ENCODE measurements around the gene TMA16.
"Not testable (repeated sequence)": the region's sequence is repeated elsewhere in the genome, so short reads cannot be mapped to it uniquely, and the experiment has no call there.

Gene TMA16

GRCh38 chr4:163494360-163495241 is at the start of gene TMA16:
Gene TMA16 (plus strand): TSS chr4:163494690. CDS start chr4:163494802, 112 bp downstream.
- DNase-seq (ENCODE audit: low read depth), result peak; percentile 59

GRCh38 chr4:163447023-163447422 is 47.5 kb upstream of the TMA16 start:
- DNase-seq (ENCODE audit: low read depth), result not testable (repeated sequence)

GRCh38 chr4:163447481-163447880 is 47.0 kb upstream of the TMA16 start:
- DNase-seq (ENCODE audit: low read depth), result no peak

- DNase-seq (ENCODE audit: low read depth), result no peak
Measured at GRCh38 chr4:163448540-163449203, 45.8 kb upstream of the TMA16 start.

- DNase-seq (ENCODE audit: low read depth), result no peak
Measured at GRCh38 chr4:163462556-163462955, 31.9 kb upstream of the TMA16 start.

DNA sequence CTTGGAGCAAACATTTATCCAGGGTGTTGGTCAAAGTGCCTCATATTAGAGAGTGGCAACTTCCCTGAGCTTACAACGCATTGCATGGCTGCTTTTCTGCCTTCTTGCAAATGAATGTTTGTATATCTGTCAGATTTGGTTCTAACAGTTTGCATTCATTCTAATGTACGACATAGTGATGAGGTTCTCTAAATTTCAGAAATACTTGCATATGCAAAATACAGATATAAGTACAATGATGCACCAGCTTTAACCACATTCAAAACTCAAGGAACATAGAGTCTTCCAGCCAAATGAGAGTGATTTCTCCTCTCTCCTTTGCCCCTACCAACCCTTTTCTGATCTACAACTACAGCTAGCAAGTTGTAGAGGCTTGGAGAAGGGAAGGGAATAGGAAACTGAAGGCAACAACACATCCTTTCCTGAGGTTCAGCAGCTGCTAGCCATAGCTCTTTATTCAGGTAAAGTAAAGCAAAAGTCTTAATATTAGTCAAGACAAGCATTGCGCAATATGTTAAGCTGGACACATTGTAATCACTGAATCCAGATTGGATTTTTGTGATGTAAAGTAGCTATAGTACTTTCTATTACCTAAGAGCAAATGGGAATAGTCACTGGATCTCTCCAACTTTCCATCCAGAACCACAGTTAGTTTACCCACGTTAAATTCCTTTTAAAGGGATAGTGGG is 27.3 kb upstream of the TMA16 start:
- DNase-seq (ENCODE audit: low read depth), result no peak

DNA sequence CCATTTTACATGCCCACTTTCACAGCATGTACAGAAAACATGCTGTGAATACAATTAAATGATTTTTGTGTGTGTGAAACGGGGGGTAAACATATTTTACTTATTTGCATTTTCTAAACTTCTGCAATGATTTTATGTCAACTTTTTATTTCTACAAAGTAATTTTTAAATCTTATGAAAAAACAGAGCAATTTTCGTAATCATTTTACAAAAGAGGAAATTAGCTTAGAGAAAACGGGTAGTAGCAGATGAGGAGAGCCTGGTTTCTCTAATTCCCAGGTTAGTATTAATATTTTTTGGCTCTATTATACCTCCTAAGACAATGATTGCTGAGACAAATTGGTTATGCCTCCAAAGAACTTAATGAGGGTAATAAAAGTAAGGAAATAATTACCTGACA is 24.1 kb upstream of the TMA16 start:
- no peak for DNase-seq (ENCODE audit: low read depth)

GRCh38 chr4:163473130-163473529 is 21.4 kb upstream of the TMA16 start:
- no peak for DNase-seq (ENCODE audit: low read depth)

- DNase-seq (ENCODE audit: low read depth), result no peak
Measured at GRCh38 chr4:163473576-163473975, 20.9 kb upstream of the TMA16 start, which contains the start of gene TKTL2. Gene TKTL2 (minus strand): TSS chr4:163473754. CDS start chr4:163473734, 20 bp downstream.

DNA sequence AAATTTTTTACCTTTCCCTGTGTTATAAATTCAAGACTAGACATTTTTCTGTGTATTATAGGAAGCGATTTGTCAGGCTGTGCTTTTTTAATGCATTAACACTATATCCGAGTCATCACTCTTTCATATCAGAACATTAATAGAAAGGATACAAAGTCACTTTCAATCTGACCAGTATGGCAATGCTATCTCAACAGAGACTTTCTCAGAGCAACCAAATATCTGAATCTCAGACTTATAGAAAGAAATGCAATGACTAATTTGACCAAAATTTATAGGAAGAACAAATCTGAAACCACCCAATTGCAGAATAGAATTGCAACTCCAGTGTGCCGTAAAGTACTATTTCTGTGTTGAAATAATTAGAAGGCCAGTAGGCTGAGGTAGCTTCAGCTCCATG is 20.5 kb upstream of the TMA16 start:
- no peak for DNase-seq (ENCODE audit: low read depth)

- DNase-seq (ENCODE audit: low read depth), result no peak
Measured at GRCh38 chr4:163476761-163477438, 17.6 kb upstream of the TMA16 start.

DNA sequence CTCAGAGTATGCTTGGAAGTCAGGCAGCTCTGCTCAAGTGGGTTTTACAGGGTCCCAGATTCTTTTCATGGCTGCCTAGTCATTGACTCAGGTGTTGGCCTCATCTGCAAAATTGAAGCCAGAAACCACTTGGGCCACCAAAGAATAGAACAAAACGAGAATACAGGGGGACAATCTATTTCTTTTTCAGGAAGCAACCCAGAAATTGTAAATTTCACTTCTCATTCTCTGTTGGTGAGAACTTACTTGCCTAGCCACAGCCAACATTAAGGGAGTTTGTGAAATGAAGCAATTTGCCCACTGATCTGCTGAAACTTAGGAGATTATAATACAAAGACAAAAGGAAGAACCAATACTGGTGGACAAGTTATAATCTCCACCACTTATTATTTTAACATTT is 12.3 kb upstream of the TMA16 start:
- no peak for DNase-seq (ENCODE audit: low read depth)

DNA sequence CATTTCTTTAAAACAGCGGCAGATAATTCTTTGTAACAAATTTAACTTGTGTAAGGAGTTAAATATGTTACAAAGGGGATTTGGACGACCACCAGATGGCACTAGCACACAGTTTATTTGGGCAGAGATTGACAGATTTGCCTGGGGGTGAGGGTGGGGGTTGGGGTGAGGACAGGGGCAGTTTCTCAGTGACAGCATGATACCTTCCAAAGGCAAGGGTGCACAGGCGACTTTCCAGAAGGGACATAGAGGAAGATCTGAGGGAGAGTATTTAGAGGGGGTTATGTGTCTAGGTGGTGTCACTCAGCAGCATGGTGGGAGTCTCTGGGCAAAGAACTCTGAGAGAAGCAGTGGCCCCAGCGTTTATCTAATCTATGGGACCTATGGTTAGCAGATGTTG is 9.6 kb upstream of the TMA16 start:
- peak; percentile 16 for DNase-seq (ENCODE audit: low read depth)

GRCh38 chr4:163485589-163485988 is 8.9 kb upstream of the TMA16 start:
- DNase-seq (ENCODE audit: low read depth), result no peak

DNA sequence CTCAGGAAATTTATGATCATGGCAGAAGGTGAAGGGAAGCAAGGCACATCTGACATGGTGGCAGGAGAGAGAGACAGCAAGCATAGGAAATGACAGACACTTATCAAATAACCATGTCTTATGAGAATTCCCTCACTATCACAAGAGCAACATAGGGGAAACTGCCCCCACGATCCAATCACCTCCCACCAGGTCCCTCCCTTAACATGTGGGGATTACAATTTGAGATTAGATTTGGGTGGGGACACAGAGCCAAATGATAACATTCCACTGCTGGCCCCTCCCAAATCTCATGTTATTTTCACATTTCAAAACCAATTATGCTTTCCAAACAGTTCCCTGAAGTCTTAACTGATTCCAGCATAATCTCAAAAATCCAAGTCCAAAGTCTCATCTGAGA is 8.2 kb upstream of the TMA16 start:
- no peak for DNase-seq (ENCODE audit: low read depth)

GRCh38 chr4:163489929-163490328 is 4.6 kb upstream of the TMA16 start:
- DNase-seq (ENCODE audit: low read depth), result no peak

DNA sequence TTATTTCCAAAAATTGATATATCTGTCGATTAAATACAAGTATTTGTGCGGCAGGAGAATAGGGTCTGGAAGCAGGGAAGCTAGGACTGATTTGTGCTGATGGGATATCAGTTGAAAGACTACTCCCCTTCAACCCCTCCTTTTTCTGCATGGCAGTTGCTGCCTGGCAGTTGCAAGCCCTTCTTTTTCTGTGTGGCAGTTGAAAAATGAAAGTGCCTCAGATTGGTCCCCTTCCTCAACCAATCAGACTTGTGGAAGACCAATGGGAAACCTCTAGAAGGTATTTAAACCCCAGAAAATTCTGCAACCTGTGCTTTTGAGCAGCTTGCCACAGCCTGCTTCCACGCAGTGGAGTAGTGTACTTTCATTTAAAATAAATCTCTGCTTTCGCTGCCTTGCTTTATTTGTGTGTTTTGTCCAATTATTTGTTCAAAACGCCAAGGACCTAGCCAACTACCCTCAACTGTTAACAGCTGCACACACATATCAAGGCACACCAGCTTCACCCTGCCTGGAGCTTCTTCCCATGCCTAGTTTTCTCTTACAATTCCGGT is 1.5 kb upstream of the TMA16 start:
- no peak for DNase-seq (ENCODE audit: low read depth)

DNA sequence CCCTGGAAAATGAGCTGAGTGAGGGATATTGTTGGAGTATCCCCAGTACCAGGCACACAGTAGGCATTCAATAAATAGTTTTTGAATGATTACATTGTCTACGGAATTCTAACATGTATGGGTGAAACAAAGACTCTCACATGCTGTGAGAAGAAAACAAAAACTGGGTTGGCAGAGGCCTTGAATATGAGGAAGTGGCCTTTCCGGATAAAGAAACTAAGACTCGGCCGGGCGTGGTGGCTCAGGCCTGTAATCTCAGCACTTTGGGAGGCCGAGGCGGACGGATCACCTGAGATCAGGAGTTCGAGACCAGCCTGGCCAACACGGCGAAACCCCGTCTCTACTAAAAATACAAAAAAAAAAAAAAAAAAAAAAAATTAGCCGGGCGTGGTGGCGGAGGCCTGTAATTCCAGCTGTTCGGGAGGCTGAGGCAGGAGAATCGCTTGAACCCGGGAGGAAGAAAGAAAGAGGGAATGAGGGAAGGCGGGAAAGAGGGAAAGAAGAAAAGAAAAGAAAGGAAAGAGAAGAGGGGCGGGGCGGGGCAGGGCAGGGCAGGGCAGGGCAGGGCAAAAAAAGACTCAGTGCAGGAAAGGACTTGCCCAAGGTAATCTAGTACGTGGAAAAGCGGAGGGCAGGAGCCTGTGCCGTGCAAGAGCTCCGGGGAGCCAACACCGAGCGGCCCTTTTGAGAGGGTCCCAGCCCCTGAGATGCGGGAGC is 689 bp upstream of the TMA16 start:
- DNase-seq (ENCODE audit: low read depth), result no peak

DNA sequence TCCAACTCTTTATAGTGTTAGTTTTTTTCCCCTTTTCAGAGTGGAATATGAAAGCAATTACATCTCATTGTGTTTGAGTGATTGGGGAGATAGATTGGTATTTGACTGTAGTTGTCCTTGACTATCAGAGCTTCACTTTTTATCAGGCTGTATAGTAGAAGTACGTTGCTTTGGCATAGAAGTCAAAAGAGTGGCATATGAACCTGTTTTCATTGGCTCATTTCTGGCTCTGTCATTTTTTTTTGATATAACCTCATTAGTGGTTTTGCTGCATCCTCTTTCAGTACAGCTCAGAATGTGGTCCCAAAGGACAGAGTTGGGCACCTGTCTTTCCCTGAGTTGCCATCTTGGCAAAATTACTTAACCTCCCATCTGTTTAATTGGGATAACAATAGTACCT is 1.4 kb downstream of the TMA16 start:
- DNase-seq (ENCODE audit: low read depth), result no peak

- DNase-seq (ENCODE audit: low read depth), result no peak
Measured at GRCh38 chr4:163500586-163500985, 6.1 kb downstream of the TMA16 start.

- DNase-seq (ENCODE audit: low read depth), result no peak
Measured at GRCh38 chr4:163505374-163505773, 10.9 kb downstream of the TMA16 start.
